Bronchial epithelial cell (primary cell): ENCODE results near the gene CREB5. TPM values are rescaled to one million over a fixed set of nuclear protein-coding genes. Genes with fewer than 3 reads are reported as not detected.

Experiments
- DNase-seq: peaks from one replicate; pipeline ENCODE4 v3.0.0-alpha.2; 2010; ENCODE audit warnings: low read depth
- FAIRE-seq: peaks from 2 replicates; lab custom pipeline; 2011; peaks lifted over from hg19 to GRCh38; lab: Jason Lieb, UNC
- H3K27me3 ChIP-seq: 2 replicates; pipeline ENCODE4 v1.5.1; 2011; ENCODE audit warnings: low read length; ENCODE audit not compliant: control insufficient read depth, insufficient read depth
- H3K36me3 ChIP-seq: 2 replicates; pipeline ENCODE4 v1.5.1; 2011; ENCODE audit warnings: low read length; ENCODE audit not compliant: control insufficient read depth, insufficient read depth
- H3K4me3 ChIP-seq: 2 replicates; pipeline ENCODE4 v1.5.1; 2011; ENCODE audit warnings: mild to moderate bottlenecking, low read depth, low read length, control low read depth
- total RNA-seq: library from RNA; depleted of rRNA; stranded (reverse); fragments of >200 nt; gene quantifications from 2 replicates; pipeline ENCODE4 v1.2.1, GENCODE V29; 2014
- TF ChIP-seq, protein P1 (sequence below): IDR thresholded peaks from 2 replicates; pipeline ENCODE4 v1.5.1; 2011; ENCODE audit warnings: mild to moderate bottlenecking, moderate library complexity, low read length, control low read depth, inconsistent platforms; ENCODE audit not compliant: insufficient read depth, severe bottlenecking

The CREB5 gene
- total RNA-seq, 1 donor from 2014 or later, result 2.1 TPM

- no peak for FAIRE-seq
- TF ChIP-seq, protein P1, sequence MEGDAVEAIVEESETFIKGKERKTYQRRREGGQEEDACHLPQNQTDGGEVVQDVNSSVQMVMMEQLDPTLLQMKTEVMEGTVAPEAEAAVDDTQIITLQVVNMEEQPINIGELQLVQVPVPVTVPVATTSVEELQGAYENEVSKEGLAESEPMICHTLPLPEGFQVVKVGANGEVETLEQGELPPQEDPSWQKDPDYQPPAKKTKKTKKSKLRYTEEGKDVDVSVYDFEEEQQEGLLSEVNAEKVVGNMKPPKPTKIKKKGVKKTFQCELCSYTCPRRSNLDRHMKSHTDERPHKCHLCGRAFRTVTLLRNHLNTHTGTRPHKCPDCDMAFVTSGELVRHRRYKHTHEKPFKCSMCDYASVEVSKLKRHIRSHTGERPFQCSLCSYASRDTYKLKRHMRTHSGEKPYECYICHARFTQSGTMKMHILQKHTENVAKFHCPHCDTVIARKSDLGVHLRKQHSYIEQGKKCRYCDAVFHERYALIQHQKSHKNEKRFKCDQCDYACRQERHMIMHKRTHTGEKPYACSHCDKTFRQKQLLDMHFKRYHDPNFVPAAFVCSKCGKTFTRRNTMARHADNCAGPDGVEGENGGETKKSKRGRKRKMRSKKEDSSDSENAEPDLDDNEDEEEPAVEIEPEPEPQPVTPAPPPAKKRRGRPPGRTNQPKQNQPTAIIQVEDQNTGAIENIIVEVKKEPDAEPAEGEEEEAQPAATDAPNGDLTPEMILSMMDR, result no peak
- no peak overlapping the region for H3K4me3 ChIP-seq
- no peaks in the 10 kb centered on the region for H3K36me3 ChIP-seq
- peaks cover under 1% of the 10 kb centered on the region for H3K27me3 ChIP-seq
- DNase-seq, result no peak
Observed at GRCh38 chr7:28554802-28555471, 142.6 kb downstream of the CREB5 start.

GRCh38 chr7:28556025-28556424 lies 143.7 kb downstream of the CREB5 start:
- no peak for DNase-seq
- H3K36me3 ChIP-seq, result no peaks in the 10 kb centered on the region
- TF ChIP-seq, protein P1, result no peak
- no peak for FAIRE-seq
- no peaks in the 10 kb centered on the region for H3K27me3 ChIP-seq
- no peak overlapping the region for H3K4me3 ChIP-seq

GRCh38 chr7:28556671-28557070 lies 144.4 kb downstream of the CREB5 start:
- TF ChIP-seq, protein P1, result no peak

DNA sequence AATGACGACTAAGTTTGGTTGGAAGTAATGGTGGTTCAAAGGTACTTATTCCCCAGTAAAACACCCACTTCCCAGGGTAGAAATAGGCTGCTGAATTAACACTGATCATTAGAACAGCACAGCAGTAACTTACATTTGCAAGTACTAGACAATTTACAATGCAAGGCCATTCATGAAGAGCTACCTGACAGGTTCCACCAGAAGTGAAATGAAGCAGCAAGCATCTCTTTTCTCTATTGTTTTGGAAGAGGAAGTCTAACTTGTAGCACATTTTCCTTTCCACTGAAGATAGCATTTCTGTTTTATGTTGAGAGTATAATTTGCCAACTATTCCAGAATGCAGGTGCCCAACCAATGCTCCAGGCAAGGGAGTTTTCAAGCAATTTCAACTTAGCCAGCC lies 145.9 kb downstream of the CREB5 start:
- H3K4me3 ChIP-seq, result no peak overlapping the region
- H3K27me3 ChIP-seq, result no peaks in the 10 kb centered on the region
- H3K36me3 ChIP-seq, result no peaks in the 10 kb centered on the region
- TF ChIP-seq, protein P1, result no peak
- FAIRE-seq (no peak), DNase-seq (no peak)

More at GRCh38 chr7:28556671-28557070, 144.4 kb downstream of the CREB5 start:
- Histone ChIP-seq H3K27me3 (no peaks in the 10 kb centered on the region), H3K36me3 (no peaks in the 10 kb centered on the region), H3K4me3 (no peak overlapping the region)
- DNase-seq, result no peak
- FAIRE-seq, result no peak

- Histone ChIP-seq H3K27me3 (peaks cover 3% of the 10 kb centered on the region), H3K4me3 (no peak overlapping the region), H3K36me3 (no peaks in the 10 kb centered on the region)
- TF ChIP-seq, protein P1, result no peak
- FAIRE-seq, result no peak
- no peak for DNase-seq
Observed at GRCh38 chr7:28560767-28561166, 148.4 kb downstream of the CREB5 start.

DNA sequence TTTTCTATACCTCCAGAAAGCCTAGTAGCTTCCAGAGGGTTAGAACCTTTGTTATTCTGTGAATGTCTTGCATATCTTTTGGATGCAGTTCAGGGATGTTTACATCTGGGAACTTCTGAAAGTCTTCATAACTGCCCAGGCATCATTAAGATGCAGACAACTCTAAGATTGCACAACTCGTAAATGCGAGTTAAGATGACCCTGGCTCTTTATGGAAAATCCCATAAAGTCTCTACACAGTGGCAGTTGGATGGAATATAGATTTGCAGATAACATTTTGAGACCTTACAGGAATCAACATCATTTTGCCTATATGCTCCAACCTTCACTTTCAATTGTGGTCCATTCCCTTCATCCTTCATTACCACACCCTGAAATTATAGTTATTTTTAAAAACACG lies 151.7 kb downstream of the CREB5 start:
- TF ChIP-seq, protein P1, result no peak
- H3K4me3 ChIP-seq, result no peak overlapping the region
- DNase-seq (no peak), FAIRE-seq (no peak)
- no peaks in the 10 kb centered on the region for H3K36me3 ChIP-seq
- peaks cover 3% of the 10 kb centered on the region for H3K27me3 ChIP-seq
